ENCODE data around the gene C1QTNF8.

DNA sequence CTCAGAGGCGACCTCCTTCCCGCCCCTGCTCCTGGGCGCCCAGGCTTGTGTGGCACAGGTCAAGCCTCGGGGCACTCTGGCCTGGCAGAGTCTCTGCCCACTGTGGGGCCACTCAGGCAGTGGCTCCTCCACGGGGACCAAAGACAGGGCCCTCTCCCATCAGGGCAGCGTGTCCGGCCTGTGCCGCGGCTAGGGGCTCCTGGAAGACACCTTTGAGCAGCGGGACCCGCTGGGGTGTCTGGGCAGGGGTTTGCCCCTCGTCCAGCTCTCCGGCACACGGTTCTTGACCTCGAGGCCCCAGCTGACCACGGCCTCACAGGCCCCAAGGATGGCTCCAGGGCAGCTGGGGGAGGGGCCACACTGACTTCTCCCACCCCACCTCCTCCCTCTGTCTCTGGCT is 48.2 kb downstream of the C1QTNF8 start:
- TF ChIP-seq TAF1 (IDR thresholded peaks at IDR 0.05; ENCODE audit: borderline replicate concordance, low read depth, low read length) (no peak), POLR2AphosphoS5 (IDR thresholded peaks at IDR 0.05; ENCODE audit: low read depth, low read length) (no peak)

Measured in GM12892 (cell line).